Kidney epithelial cell (primary cell): ENCODE data around the gene SLC13A3. TPM values are rescaled to one million over a fixed set of nuclear protein-coding genes. Genes with fewer than 3 reads are reported as not detected.

Experiments
- DNase-seq: peaks from one replicate; pipeline ENCODE4 v3.0.0-alpha.2; 2010; ENCODE audit warnings: low read depth
- H3K27me3 ChIP-seq: 2 replicates; pipeline ENCODE4 v1.6.0; 2011; ENCODE audit warnings: low read length; ENCODE audit not compliant: control insufficient read depth, insufficient read depth
- H3K36me3 ChIP-seq: 2 replicates; pipeline ENCODE4 v1.5.1; 2011; ENCODE audit warnings: low read length; ENCODE audit not compliant: control insufficient read depth, insufficient read depth
- H3K4me3 ChIP-seq: 2 replicates; pipeline ENCODE4 v1.5.1; 2011; ENCODE audit warnings: low read depth, mild to moderate bottlenecking, control low read depth, low read length
- CTCF ChIP-seq: IDR thresholded peaks from 2 replicates; pipeline ENCODE4 v1.5.1; 2011; ENCODE audit warnings: mild to moderate bottlenecking, moderate library complexity, low read length, control low read depth, inconsistent platforms; ENCODE audit not compliant: insufficient read depth, poor library complexity, severe bottlenecking
- total RNA-seq: library from RNA; depleted of rRNA; stranded (reverse); fragments of >200 nt; gene quantifications from 2 replicates; pipeline ENCODE4 v1.2.3, GENCODE V29; 2015

Gene SLC13A3
- total RNA-seq, 1 donor from 2014 or later = 3.4 TPM

GRCh38 chr20:46640044-46640443 lies 11.2 kb downstream of the SLC13A3 start:
- no peak for TF ChIP-seq CTCF
- no peak for DNase-seq
- Histone ChIP-seq H3K27me3 (no peaks in the 10 kb centered on the region), H3K36me3 (no peaks in the 10 kb centered on the region), H3K4me3 (no peak overlapping the region)

DNA sequence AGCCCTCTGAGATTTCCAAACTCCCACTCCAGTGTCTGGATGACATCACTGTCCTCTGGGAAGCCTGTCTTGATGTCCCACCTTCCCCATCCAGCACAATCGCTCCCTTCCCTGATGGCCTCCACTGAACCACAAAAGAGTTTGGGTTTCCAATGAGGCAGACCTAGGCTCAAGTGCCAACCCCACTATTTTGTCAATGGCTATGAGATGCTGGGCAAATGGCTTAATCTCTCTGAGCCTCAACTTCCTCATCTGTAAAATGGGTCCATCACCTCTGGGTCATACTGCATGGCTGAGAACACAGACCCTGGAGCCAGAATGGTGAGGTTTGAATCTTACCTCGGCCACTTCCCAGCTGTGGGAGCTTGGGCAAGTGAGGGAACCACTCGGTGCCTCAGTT lies 11.7 kb downstream of the SLC13A3 start:
- no peaks in the 10 kb centered on the region for H3K27me3 ChIP-seq
- no peak for TF ChIP-seq CTCF
- no peak overlapping the region for H3K4me3 ChIP-seq
- H3K36me3 ChIP-seq = no peaks in the 10 kb centered on the region
- DNase-seq = no peak

DNA sequence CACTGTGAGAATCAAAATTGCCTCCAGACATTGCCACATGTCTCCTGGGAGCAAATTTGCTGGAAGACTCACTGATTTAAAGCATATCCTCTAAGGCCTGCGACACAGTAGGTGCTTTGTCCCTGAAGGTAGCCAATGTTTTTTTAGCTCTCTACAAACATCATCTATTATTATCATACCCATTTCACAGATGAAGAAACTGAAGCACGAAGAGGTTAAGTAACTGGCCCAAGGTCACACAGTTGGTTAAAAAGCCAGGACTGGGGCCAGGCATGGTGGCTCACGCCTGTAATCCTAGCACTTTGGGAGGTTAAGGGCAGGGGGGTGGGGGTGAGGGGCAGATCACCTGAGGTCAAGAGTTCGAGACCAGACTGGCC lies 12.4 kb downstream of the SLC13A3 start:
- TF ChIP-seq CTCF = no peak
- no peak for DNase-seq
- H3K27me3 ChIP-seq = no peaks in the 10 kb centered on the region
- H3K36me3 ChIP-seq = no peaks in the 10 kb centered on the region
- no peak overlapping the region for H3K4me3 ChIP-seq

DNA sequence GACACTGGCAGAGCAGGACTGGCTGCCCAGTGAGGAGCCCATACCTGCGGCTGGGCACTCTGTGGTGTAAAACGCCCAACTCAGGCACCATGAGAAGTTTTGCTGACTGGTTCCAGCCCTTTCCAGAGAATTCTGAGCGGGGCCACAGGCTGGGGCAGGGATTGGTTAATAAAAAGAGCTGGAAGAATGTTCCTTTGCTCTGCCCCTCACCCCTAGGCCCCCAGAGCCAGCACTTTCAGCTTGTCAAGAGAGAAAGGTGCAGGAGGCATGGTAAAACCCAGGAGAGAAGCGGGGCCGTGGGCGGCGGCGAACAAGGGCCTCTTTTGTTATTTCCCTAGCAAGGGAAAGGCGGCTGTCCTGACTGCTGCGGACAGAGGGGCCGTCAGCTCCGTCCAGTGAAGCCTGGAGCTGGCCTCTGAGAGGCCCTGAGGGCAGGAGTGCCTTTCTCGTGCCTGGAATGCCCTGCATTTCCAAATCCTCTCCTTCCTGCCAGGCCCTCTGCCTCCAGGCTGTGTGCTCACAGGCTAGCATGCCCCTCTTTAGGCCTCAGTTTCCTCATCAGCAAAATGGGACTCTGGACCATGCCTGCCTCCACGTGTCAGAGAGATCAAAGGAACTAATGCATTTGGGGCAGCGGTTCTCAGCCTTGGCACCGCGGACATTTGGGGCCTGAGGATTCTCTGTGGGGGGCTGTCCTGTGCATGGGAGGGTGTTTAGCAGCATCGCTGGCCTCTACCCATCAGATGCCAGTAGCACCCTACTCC lies 12.9 kb downstream of the SLC13A3 start:
- TF ChIP-seq CTCF = no peak
- no peak overlapping the region for H3K4me3 ChIP-seq
- H3K27me3 ChIP-seq = no peaks in the 10 kb centered on the region
- DNase-seq = no peak
- H3K36me3 ChIP-seq = no peaks in the 10 kb centered on the region

- Histone ChIP-seq H3K27me3 (no peaks in the 10 kb centered on the region), H3K4me3 (no peak overlapping the region), H3K36me3 (no peaks in the 10 kb centered on the region)
- no peak for DNase-seq
- TF ChIP-seq CTCF = no peak
Observed at GRCh38 chr20:46637427-46638133, 13.7 kb downstream of the SLC13A3 start.
